Epithelial cell of proximal tubule (primary cell): ENCODE results near the gene AGTRAP. TPM values are rescaled to one million over a fixed set of nuclear protein-coding genes. Genes with fewer than 3 reads are reported as not detected.

Experiments used
- DNase-seq: peaks from one replicate; pipeline ENCODE4 v3.0.0-alpha.2; 2011; ENCODE audit warnings: low read depth
- H3K4me3 ChIP-seq: 2 replicates; pipeline ENCODE4 v1.5.1; 2011; ENCODE audit warnings: low read depth, mild to moderate bottlenecking, low read length
- CTCF ChIP-seq: conservative IDR thresholded peaks from 2 replicates; pipeline ENCODE4 v1.5.1; 2012; ENCODE audit warnings: low read depth, mild to moderate bottlenecking, low read length
- total RNA-seq: library from RNA; depleted of rRNA; stranded (reverse); fragments of >200 nt; gene quantifications from 2 replicates; pipeline ENCODE4 v1.2.3, GENCODE V29; 2015

AGTRAP gene
- total RNA-seq, 1 donor from 2014 or later = 54.7 TPM

- no peak for DNase-seq
- H3K4me3 ChIP-seq = no peak overlapping the region
- no peak for TF ChIP-seq CTCF
Measured at GRCh38 chr1:11707621-11708276, 28.2 kb upstream of the AGTRAP start.

- TF ChIP-seq CTCF = no peak
- no peak for DNase-seq
- H3K4me3 ChIP-seq = no peak overlapping the region
Measured at GRCh38 chr1:11708554-11709350, 27.2 kb upstream of the AGTRAP start.

GRCh38 chr1:11711490-11711889 lies 24.4 kb upstream of the AGTRAP start:
- DNase-seq = no peak
- H3K4me3 ChIP-seq = no peak overlapping the region
- TF ChIP-seq CTCF = no peak

GRCh38 chr1:11712285-11712684 lies 23.7 kb upstream of the AGTRAP start:
- TF ChIP-seq CTCF = no peak
- no peak for DNase-seq
- no peak overlapping the region for H3K4me3 ChIP-seq

- H3K4me3 ChIP-seq = no peak overlapping the region
- no peak for DNase-seq
- no peak for TF ChIP-seq CTCF
Measured at GRCh38 chr1:11713095-11713494, 22.8 kb upstream of the AGTRAP start.

- no peak overlapping the region for H3K4me3 ChIP-seq
- TF ChIP-seq CTCF = no peak
- no peak for DNase-seq
Measured at GRCh38 chr1:11714831-11715575, 20.9 kb upstream of the AGTRAP start.
